PC-9 (cell line): ENCODE measurements around the gene KLHL25. TPM values are rescaled to one million over a fixed set of nuclear protein-coding genes. Genes with fewer than 3 reads are reported as not detected.

Experiments
- BruUV-seq: library from RNA; stranded (reverse); fragments of 400-500 nt; replicated peaks from 2 replicates; lab custom pipeline; 2021; lab: Mats Ljungman, UMichigan
- CTCF ChIA-PET: fragments of 300-600 bp; sonication (Branson Sonifier 250); formaldehyde crosslinking; loops from one replicate; lab custom pipeline; 2022; ENCODE audit warnings: antibody characterized with exemption; lab: Charles Lee
- POLR2A ChIA-PET: fragments of 300-600 bp; sonication (Branson Sonifier 250); formaldehyde crosslinking; loops from one replicate; lab custom pipeline; 2022; ENCODE audit warnings: antibody characterized with exemption; ENCODE audit not compliant: unreplicated experiment; lab: Charles Lee
- DNase-seq, 2 experiments: peaks; one replicate each; pipeline versions ENCODE4 v3.0.0 to v3.0.0-alpha.2; 2015 to 2022; ENCODE audit warnings: mixed read lengths in 1 of 2
- H2AFZ ChIP-seq: fragments of 200-600 bp; sonication (generic); 2 replicates; pipeline ENCODE4 v1.8.1; 2017; ENCODE audit warnings: antibody characterized with exemption
- H3F3A ChIP-seq: fragments of 200-600 bp; sonication (generic); 2 replicates; pipeline ENCODE4 v1.8.1; 2017; ENCODE audit warnings: antibody characterized with exemption, mild to moderate bottlenecking, low read depth; ENCODE audit not compliant: insufficient read depth
- H3K27ac ChIP-seq: fragments of 200-600 bp; sonication (generic); 2 replicates; pipeline ENCODE4 v1.6.1; 2016; ENCODE audit warnings: mixed run types
- H3K27me3 ChIP-seq: fragments of 200-600 bp; sonication (generic); 2 replicates; pipeline ENCODE4 v1.6.1; 2016; ENCODE audit warnings: low read depth, mixed run types; ENCODE audit not compliant: insufficient read depth
- H3K36me3 ChIP-seq: fragments of 200-600 bp; sonication (generic); 2 replicates; pipeline ENCODE4 v1.6.1; 2016; ENCODE audit warnings: low read depth, mixed run types
- H3K4me1 ChIP-seq: fragments of 200-600 bp; sonication (generic); replicated peaks from 2 replicates; pipeline ENCODE4 v1.6.1; 2016; ENCODE audit warnings: mixed run types; ENCODE audit not compliant: insufficient read depth
- H3K4me2 ChIP-seq: fragments of 200-600 bp; sonication (generic); 2 replicates; pipeline ENCODE4 v1.6.1; 2017; ENCODE audit warnings: mixed run types
- H3K4me3 ChIP-seq: fragments of 200-600 bp; sonication (generic); 2 replicates; pipeline ENCODE4 v1.6.1; 2016; ENCODE audit warnings: mixed run types
- H3K79me2 ChIP-seq: fragments of 200-600 bp; sonication (generic); 2 replicates; pipeline ENCODE4 v1.6.1; 2017; ENCODE audit warnings: low read depth, mixed run types
- H3K9me2 ChIP-seq: fragments of 200-600 bp; sonication (generic); 2 replicates; pipeline ENCODE4 v1.8.1; 2017; ENCODE audit warnings: mild to moderate bottlenecking; ENCODE audit not compliant: insufficient read depth
- H3K9me3 ChIP-seq: fragments of 200-600 bp; sonication (generic); 2 replicates; pipeline ENCODE4 v1.8.1; 2016; ENCODE audit warnings: low read depth; ENCODE audit not compliant: insufficient read depth
- H4K20me1 ChIP-seq: fragments of 200-600 bp; sonication (generic); 2 replicates; pipeline ENCODE4 v1.8.1; 2017; ENCODE audit not compliant: insufficient read depth
- CTCF ChIP-seq: fragments of 200-600 bp; sonication (generic); conservative IDR thresholded peaks from 2 replicates; pipeline ENCODE4 v1.6.1; 2017; ENCODE audit warnings: mixed run types, antibody characterized with exemption, mild to moderate bottlenecking, moderate library complexity
- EZH2 ChIP-seq: fragments of 200-600 bp; sonication (generic); IDR thresholded peaks from 2 replicates; pipeline ENCODE4 v1.8.0; 2017; ENCODE audit warnings: antibody characterized with exemption, low read depth
- intact Hi-C: fragments of 100-400 bp; cut with micrococcal nuclease; formaldehyde crosslinking; loops from one replicate; pipeline ENCODE4 v1.10.0; 2022; ENCODE audit not compliant: unreplicated experiment
- microRNA-seq: library from miRNA; unstranded; fragments of <30 nt; microRNA quantifications from one replicate; pipeline ENCODE4 v1.2.0, GENCODE V29; 2021; ENCODE audit warnings: borderline number of aligned reads, borderline replicate concordance
- total RNA-seq: library from RNA; stranded (reverse); gene quantifications from 2 replicates; pipeline ENCODE4 v1.2.3, GENCODE V29; 2021

The KLHL25 gene
- total RNA-seq, 1 experiment from 2014 or later = 5.3 TPM

GRCh38 chr15:85711580-85712192 lies 83.0 kb downstream of the KLHL25 start:
- Histone ChIP-seq H3K79me2 (no peaks in the 10 kb centered on the region), H3F3A (peaks cover 6% of the 10 kb centered on the region; the same call in 1 of the 2 replicates), H4K20me1 (no peaks in the 10 kb centered on the region; the same call in 1 of the 2 replicates), H3K4me2 (no peak overlapping the region), H3K9me2 (no peaks in the 10 kb centered on the region), H3K27ac (no peak overlapping the region), H3K36me3 (peaks cover 16% of the 10 kb centered on the region; the same call in 1 of the 2 replicates), H3K4me1 (no peaks in the 10 kb centered on the region), H3K9me3 (no peaks in the 10 kb centered on the region; the same call in 1 of the 2 replicates), H2AFZ (no peak overlapping the region), H3K4me3 (no peak overlapping the region), H3K27me3 (no peaks in the 10 kb centered on the region)
- TF ChIP-seq CTCF (no peak), EZH2 (no peak)
- DNase-seq = no peak
- POLR2A ChIA-PET = no interaction called here
- no TSS peak for BruUV-seq
- intact Hi-C loops = no loop called here
- CTCF ChIA-PET = no interaction called here

- no peak overlapping the region for H3K27ac ChIP-seq
- no peaks in the 10 kb centered on the region for H3K9me2 ChIP-seq
- H2AFZ ChIP-seq = no peak overlapping the region
- peaks cover 6% of the 10 kb centered on the region; the same call in 1 of the 2 replicates for H3F3A ChIP-seq
- no peak overlapping the region for H3K4me3 ChIP-seq
- ChIA-PET CTCF (no interaction called here), POLR2A (no interaction called here)
- no peak overlapping the region for H3K4me2 ChIP-seq
- BruUV-seq = no TSS peak
- no peak for TF ChIP-seq CTCF
- TF ChIP-seq EZH2 = no peak
- no peaks in the 10 kb centered on the region for H4K20me1 ChIP-seq
- H3K27me3 ChIP-seq = no peaks in the 10 kb centered on the region
- no peak for DNase-seq
- H3K9me3 ChIP-seq = no peaks in the 10 kb centered on the region
- H3K79me2 ChIP-seq = no peaks in the 10 kb centered on the region
- peaks cover 10% of the 10 kb centered on the region; the same call in 1 of the 2 replicates for H3K36me3 ChIP-seq
- no peaks in the 10 kb centered on the region for H3K4me1 ChIP-seq
- intact Hi-C loops = no loop called here
These were observed 84.3 kb downstream of the KLHL25 start for GRCh38 chr15:85710340-85710842.

Small RNA genes within 50 kb of the gene (microRNA-seq; reads per million reads assigned to microRNA genes)
- gene MIR1276 (2.0 reads per million), gene MIR548AP (not detected)
